OCI-LY1 (cell line): Measurements from ENCODE around the gene TKTL2.

Experiments used
- H2AFZ ChIP-seq: fragments of 200-600 bp; sonication (generic), shearing (Covaris generic); 2 replicates; pipeline ENCODE4 v1.6.0; 2014; ENCODE audit warnings: antibody characterized with exemption, mild to moderate bottlenecking, low read length
- H3F3A ChIP-seq: fragments of 200-600 bp; sonication (generic), shearing (Covaris generic); 2 replicates; pipeline ENCODE4 v1.6.0; 2014; ENCODE audit warnings: mild to moderate bottlenecking, antibody characterized with exemption, low read length, moderate library complexity; ENCODE audit not compliant: insufficient read depth
- H3K27ac ChIP-seq: fragments of 200-600 bp; sonication (generic); 2 replicates; pipeline ENCODE4 v1.5.1; 2014; ENCODE audit warnings: low read length, mixed run types, mild to moderate bottlenecking, low read depth; ENCODE audit not compliant: poor library complexity, severe bottlenecking
- H3K27me3 ChIP-seq: fragments of 200-600 bp; sonication (generic); 2 replicates; pipeline ENCODE4 v1.6.0; 2014; ENCODE audit warnings: antibody characterized with exemption, mild to moderate bottlenecking, low read length, moderate library complexity; ENCODE audit not compliant: insufficient read depth
- H3K36me3 ChIP-seq: fragments of 200-600 bp; sonication (generic); 2 replicates; pipeline ENCODE4 v1.6.1; 2014; ENCODE audit warnings: mild to moderate bottlenecking, antibody characterized with exemption, low read length, moderate library complexity, mixed read lengths; ENCODE audit not compliant: insufficient read depth
- H3K4me1 ChIP-seq: fragments of 200-600 bp; sonication (generic); 2 replicates; pipeline ENCODE4 v1.5.1; 2014; ENCODE audit warnings: mild to moderate bottlenecking, low read length, moderate library complexity; ENCODE audit not compliant: insufficient read depth, severe bottlenecking
- H3K4me2 ChIP-seq: fragments of 200-600 bp; sonication (generic), shearing (Covaris generic); 2 replicates; pipeline ENCODE4 v1.6.1; 2014; ENCODE audit warnings: low read length
- H3K4me3 ChIP-seq: fragments of 200-600 bp; sonication (generic); 2 replicates; pipeline ENCODE4 v1.5.1; 2014; ENCODE audit warnings: low read length, low read depth, mild to moderate bottlenecking, mixed read lengths; ENCODE audit not compliant: poor library complexity, severe bottlenecking
- H3K79me2 ChIP-seq: fragments of 200-600 bp; shearing (Covaris generic); 2 replicates; pipeline ENCODE4 v1.6.1; 2016; ENCODE audit warnings: mixed run types, low read length, mixed read lengths; ENCODE audit not compliant: insufficient read depth
- H3K9ac ChIP-seq: fragments of 200-600 bp; sonication (generic), shearing (Covaris generic); 2 replicates; pipeline ENCODE4 v1.6.1; 2014; ENCODE audit warnings: mild to moderate bottlenecking, low read length, mixed read lengths
- H3K9me2 ChIP-seq: fragments of 200-600 bp; sonication (generic), shearing (Covaris generic); 2 replicates; pipeline ENCODE4 v1.6.1; 2014; ENCODE audit warnings: low read depth, mild to moderate bottlenecking, low read length, mixed read lengths
- H3K9me3 ChIP-seq: fragments of 200-600 bp; shearing (Covaris generic); 2 replicates; pipeline ENCODE4 v1.6.1; 2014; ENCODE audit warnings: low read length, mixed read lengths
- H4K20me1 ChIP-seq: fragments of 200-600 bp; sonication (generic), shearing (Covaris generic); 2 replicates; pipeline ENCODE4 v1.6.0; 2016; ENCODE audit warnings: mild to moderate bottlenecking, low read length; ENCODE audit not compliant: insufficient read depth
- EZH2 ChIP-seq: fragments of 200-600 bp; sonication (generic), shearing (Covaris generic); IDR thresholded peaks from 2 replicates; pipeline ENCODE4 v1.8.0; 2017; ENCODE audit warnings: borderline replicate concordance, mixed run types, mild to moderate bottlenecking, antibody characterized with exemption, low read length, moderate library complexity, mixed read lengths
- TF ChIP-seq, protein P1 (sequence below): fragments of 200-600 bp; sonication (generic), shearing (Covaris generic); IDR thresholded peaks from 2 replicates; pipeline ENCODE4 v1.5.1; 2017; ENCODE audit warnings: mild to moderate bottlenecking, antibody characterized with exemption, low read length, moderate library complexity, mixed read lengths

Gene TKTL2

DNA sequence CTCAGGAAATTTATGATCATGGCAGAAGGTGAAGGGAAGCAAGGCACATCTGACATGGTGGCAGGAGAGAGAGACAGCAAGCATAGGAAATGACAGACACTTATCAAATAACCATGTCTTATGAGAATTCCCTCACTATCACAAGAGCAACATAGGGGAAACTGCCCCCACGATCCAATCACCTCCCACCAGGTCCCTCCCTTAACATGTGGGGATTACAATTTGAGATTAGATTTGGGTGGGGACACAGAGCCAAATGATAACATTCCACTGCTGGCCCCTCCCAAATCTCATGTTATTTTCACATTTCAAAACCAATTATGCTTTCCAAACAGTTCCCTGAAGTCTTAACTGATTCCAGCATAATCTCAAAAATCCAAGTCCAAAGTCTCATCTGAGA lies 12.8 kb upstream of the TKTL2 start:
- H3K9me3 ChIP-seq: no peaks in the 10 kb centered on the region
- no peak overlapping the region for H3K9ac ChIP-seq
- H3F3A ChIP-seq: no peaks in the 10 kb centered on the region
- H2AFZ ChIP-seq: no peak overlapping the region
- no peaks in the 10 kb centered on the region for H3K9me2 ChIP-seq
- no peaks in the 10 kb centered on the region for H4K20me1 ChIP-seq
- no peak overlapping the region for H3K4me2 ChIP-seq
- no peak overlapping the region for H3K27ac ChIP-seq
- H3K79me2 ChIP-seq: no peaks in the 10 kb centered on the region
- TF ChIP-seq, protein P1, sequence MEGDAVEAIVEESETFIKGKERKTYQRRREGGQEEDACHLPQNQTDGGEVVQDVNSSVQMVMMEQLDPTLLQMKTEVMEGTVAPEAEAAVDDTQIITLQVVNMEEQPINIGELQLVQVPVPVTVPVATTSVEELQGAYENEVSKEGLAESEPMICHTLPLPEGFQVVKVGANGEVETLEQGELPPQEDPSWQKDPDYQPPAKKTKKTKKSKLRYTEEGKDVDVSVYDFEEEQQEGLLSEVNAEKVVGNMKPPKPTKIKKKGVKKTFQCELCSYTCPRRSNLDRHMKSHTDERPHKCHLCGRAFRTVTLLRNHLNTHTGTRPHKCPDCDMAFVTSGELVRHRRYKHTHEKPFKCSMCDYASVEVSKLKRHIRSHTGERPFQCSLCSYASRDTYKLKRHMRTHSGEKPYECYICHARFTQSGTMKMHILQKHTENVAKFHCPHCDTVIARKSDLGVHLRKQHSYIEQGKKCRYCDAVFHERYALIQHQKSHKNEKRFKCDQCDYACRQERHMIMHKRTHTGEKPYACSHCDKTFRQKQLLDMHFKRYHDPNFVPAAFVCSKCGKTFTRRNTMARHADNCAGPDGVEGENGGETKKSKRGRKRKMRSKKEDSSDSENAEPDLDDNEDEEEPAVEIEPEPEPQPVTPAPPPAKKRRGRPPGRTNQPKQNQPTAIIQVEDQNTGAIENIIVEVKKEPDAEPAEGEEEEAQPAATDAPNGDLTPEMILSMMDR: no peak
- no peak for TF ChIP-seq EZH2
- no peaks in the 10 kb centered on the region for H3K27me3 ChIP-seq
- no peak overlapping the region for H3K4me3 ChIP-seq
- H3K4me1 ChIP-seq: no peaks in the 10 kb centered on the region
- no peaks in the 10 kb centered on the region for H3K36me3 ChIP-seq

DNA sequence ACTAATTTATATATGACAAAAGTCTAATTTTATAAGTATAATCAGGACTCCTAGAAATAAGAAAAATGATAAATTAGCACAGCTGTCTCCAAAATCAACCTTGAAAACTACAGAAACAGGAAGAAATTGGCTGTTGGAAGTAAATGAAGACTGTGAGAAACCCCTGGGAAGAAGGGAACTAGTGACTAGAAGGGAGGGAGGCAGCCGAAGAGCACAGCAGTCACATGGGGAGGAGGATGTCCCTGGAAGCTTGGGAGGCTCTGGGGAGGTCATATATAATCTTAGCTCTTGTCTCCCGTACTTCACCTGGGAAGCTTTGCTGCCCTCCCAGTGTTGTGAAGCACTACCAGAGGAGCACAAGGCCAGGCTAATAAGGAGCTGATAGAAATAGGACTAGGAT lies 12.0 kb upstream of the TKTL2 start:
- H3K27me3 ChIP-seq: no peaks in the 10 kb centered on the region
- H3K27ac ChIP-seq: no peak overlapping the region
- H3K4me2 ChIP-seq: no peak overlapping the region
- no peak overlapping the region for H3K9ac ChIP-seq
- TF ChIP-seq, protein P1: no peak
- TF ChIP-seq EZH2: no peak
- H3K9me2 ChIP-seq: no peaks in the 10 kb centered on the region
- no peaks in the 10 kb centered on the region for H3K9me3 ChIP-seq
- H3K4me3 ChIP-seq: no peak overlapping the region
- no peaks in the 10 kb centered on the region for H4K20me1 ChIP-seq
- H3K36me3 ChIP-seq: no peaks in the 10 kb centered on the region
- no peaks in the 10 kb centered on the region for H3K4me1 ChIP-seq
- H3K79me2 ChIP-seq: no peaks in the 10 kb centered on the region
- no peaks in the 10 kb centered on the region for H3F3A ChIP-seq
- H2AFZ ChIP-seq: 0 out of 2 replicates have a peak overlapping the region, but pooled peaks have one; percentile 14

DNA sequence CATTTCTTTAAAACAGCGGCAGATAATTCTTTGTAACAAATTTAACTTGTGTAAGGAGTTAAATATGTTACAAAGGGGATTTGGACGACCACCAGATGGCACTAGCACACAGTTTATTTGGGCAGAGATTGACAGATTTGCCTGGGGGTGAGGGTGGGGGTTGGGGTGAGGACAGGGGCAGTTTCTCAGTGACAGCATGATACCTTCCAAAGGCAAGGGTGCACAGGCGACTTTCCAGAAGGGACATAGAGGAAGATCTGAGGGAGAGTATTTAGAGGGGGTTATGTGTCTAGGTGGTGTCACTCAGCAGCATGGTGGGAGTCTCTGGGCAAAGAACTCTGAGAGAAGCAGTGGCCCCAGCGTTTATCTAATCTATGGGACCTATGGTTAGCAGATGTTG lies 11.4 kb upstream of the TKTL2 start:
- no peaks in the 10 kb centered on the region for H3K27me3 ChIP-seq
- no peak overlapping the region for H3K27ac ChIP-seq
- no peaks in the 10 kb centered on the region for H3K9me3 ChIP-seq
- H3K36me3 ChIP-seq: no peaks in the 10 kb centered on the region
- H2AFZ ChIP-seq: no peak overlapping the region
- no peak overlapping the region for H3K4me2 ChIP-seq
- H3K9ac ChIP-seq: no peak overlapping the region
- H3K9me2 ChIP-seq: no peaks in the 10 kb centered on the region
- TF ChIP-seq EZH2: no peak
- TF ChIP-seq, protein P1: peak; percentile 93; the same call in 1 of the 2 replicates
- no peak overlapping the region for H3K4me3 ChIP-seq
- no peaks in the 10 kb centered on the region for H3F3A ChIP-seq
- H3K4me1 ChIP-seq: no peaks in the 10 kb centered on the region
- H4K20me1 ChIP-seq: no peaks in the 10 kb centered on the region
- H3K79me2 ChIP-seq: no peaks in the 10 kb centered on the region
